NT2/D1 (cell line): ENCODE measurements around the gene ZFAND6.

Source experiments
- YY1 ChIP-seq: IDR thresholded peaks from 2 replicates; pipeline ENCODE4 v1.6.1; 2011; ENCODE audit not compliant: insufficient read length, insufficient read depth
- ZNF274 ChIP-seq: IDR thresholded peaks from 2 replicates; pipeline ENCODE4 v1.6.1; 2011; ENCODE audit warnings: mild to moderate bottlenecking, low read depth, low read length

DNA sequence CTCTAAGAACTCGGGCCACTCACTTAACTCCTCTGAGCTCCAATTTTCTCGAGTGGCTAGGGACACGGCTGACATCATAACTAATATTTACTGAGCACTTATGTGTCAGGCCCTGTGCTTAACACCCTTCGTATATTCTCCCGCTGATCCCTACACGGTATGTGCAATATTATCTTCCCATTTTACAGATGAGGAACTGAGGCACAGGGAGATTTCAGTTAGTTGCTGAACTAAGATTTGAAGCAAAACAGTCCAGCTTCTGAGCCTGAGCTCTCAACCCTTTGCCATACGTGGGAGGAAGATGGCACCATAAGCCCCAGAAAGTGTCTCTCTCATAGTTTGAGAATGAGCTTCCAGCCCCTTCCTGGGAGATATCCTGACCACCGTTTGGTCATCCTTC lies 112.9 kb downstream of the ZFAND6 start:
- TF ChIP-seq YY1 = no peak
- TF ChIP-seq ZNF274 = no peak
